Keratinocyte (primary cell): Measurements from ENCODE around the gene BSCL2. TPM values are rescaled to one million over a fixed set of nuclear protein-coding genes. Genes with fewer than 3 reads are reported as not detected.

Experiments used
- DNase-seq: peaks from one replicate; pipeline ENCODE4 v3.0.0-alpha.2; 2011; ENCODE audit warnings: low read depth, missing footprints, low spot score
- FAIRE-seq: peaks from 2 replicates; lab custom pipeline; 2011; peaks lifted over from hg19 to GRCh38; lab: Jason Lieb, UNC
- H2AFZ ChIP-seq: 2 replicates; pipeline ENCODE4 v1.6.0; 2012; ENCODE audit warnings: low read length, control low read depth, inconsistent platforms; ENCODE audit not compliant: control insufficient read depth
- H3K27ac ChIP-seq: 2 replicates; pipeline ENCODE4 v1.5.1; 2011; ENCODE audit warnings: low read length; ENCODE audit not compliant: control insufficient read depth, insufficient read depth
- H3K27me3 ChIP-seq: 3 replicates; pipeline ENCODE4 v1.6.0; 2011; ENCODE audit warnings: low read length; ENCODE audit not compliant: control insufficient read depth, insufficient read depth; ENCODE audit errors: extremely low read depth
- H3K36me3 ChIP-seq, 2 experiments: 2 replicates in 1 of 2; 3 replicates in 1 of 2; pipeline ENCODE4 v1.5.1; 2011; ENCODE audit warnings: low read length in 2 of 2, mild to moderate bottlenecking in 1 of 2; ENCODE audit not compliant: control insufficient read depth in 2 of 2, insufficient read depth in 2 of 2; ENCODE audit errors: extremely low read depth in 1 of 2
- H3K4me1 ChIP-seq: 3 replicates; pipeline ENCODE4 v1.5.1; 2011; ENCODE audit warnings: low read length; ENCODE audit not compliant: control insufficient read depth, insufficient read depth; ENCODE audit errors: extremely low read depth
- H3K4me2 ChIP-seq: 3 replicates; pipeline ENCODE4 v1.6.0; 2011; ENCODE audit warnings: low read depth, low read length; ENCODE audit not compliant: control insufficient read depth, insufficient read depth; ENCODE audit errors: extremely low read depth
- H3K4me3 ChIP-seq, 3 experiments: fragments of 200-600 bp in 1 of 3; sonication (generic) in 1 of 3; 2 replicates in 2 of 3; 3 replicates in 1 of 3; pipeline ENCODE4 v1.5.1; 2011 to 2016; ENCODE audit warnings: low read length in 3 of 3, mild to moderate bottlenecking in 3 of 3, control low read depth in 2 of 3, inconsistent platforms in 1 of 3, low read depth in 1 of 3, mixed read lengths in 1 of 3, mixed run types in 1 of 3, moderate library complexity in 1 of 3; ENCODE audit not compliant: control insufficient read depth in 2 of 3, insufficient read depth in 2 of 3; ENCODE audit errors: extremely low read depth in 1 of 3
- H3K79me2 ChIP-seq: 2 replicates; pipeline ENCODE4 v1.6.0; 2012; ENCODE audit warnings: low read length; ENCODE audit not compliant: control insufficient read depth, insufficient read depth
- H3K9ac ChIP-seq: 3 replicates; pipeline ENCODE4 v1.6.0; 2011; ENCODE audit warnings: low read length; ENCODE audit not compliant: control insufficient read depth, insufficient read depth; ENCODE audit errors: extremely low read depth
- H3K9me1 ChIP-seq: 3 replicates; pipeline ENCODE4 v1.6.0; 2011; ENCODE audit warnings: low read length; ENCODE audit not compliant: control insufficient read depth, insufficient read depth; ENCODE audit errors: extremely low read depth
- H3K9me3 ChIP-seq: 2 replicates; pipeline ENCODE4 v1.5.1; 2012; ENCODE audit warnings: low read depth, low read length; ENCODE audit not compliant: control insufficient read depth
- H4K20me1 ChIP-seq: 3 replicates; pipeline ENCODE4 v1.6.0; 2011; ENCODE audit warnings: low read length; ENCODE audit not compliant: control insufficient read depth, insufficient read depth; ENCODE audit errors: extremely low read depth
- CTCF ChIP-seq, 3 experiments: IDR thresholded peaks in 1 of 3; conservative IDR thresholded peaks in 1 of 3; optimal IDR thresholded peaks in 1 of 3; 2 replicates in 2 of 3; 3 replicates in 1 of 3; pipeline versions ENCODE3 to v1.5.1; 2011; ENCODE audit warnings: low read length in 3 of 3, mild to moderate bottlenecking in 3 of 3, moderate library complexity in 2 of 3, control low read depth in 1 of 3, inconsistent platforms in 1 of 3; ENCODE audit not compliant: insufficient read depth in 2 of 3; ENCODE audit errors: extremely low read depth in 1 of 3
- EZH2 ChIP-seq: IDR thresholded peaks from one replicate; pipeline ENCODE4 v1.6.1; 2012; ENCODE audit warnings: inconsistent platforms, mild to moderate bottlenecking, low read length, moderate library complexity
- dilution Hi-C: fragments of 300-500 bp; cut with MboI; formaldehyde crosslinking; loops from one replicate; pipeline ENCODE4 v1.7.0; 2020; ENCODE audit warnings: low sequenced_read_pairs; ENCODE audit not compliant: extremely low pct_ligation_motif_present
- polyA plus RNA-seq, 5 experiments: library from polyadenylated mRNA; depleted of rRNA in 3 of 5; stranded (reverse) in 3 of 5; stranded (forward) in 1 of 5; unstranded in 1 of 5; fragments of >200 nt; gene quantifications; 1 replicate in 1 of 5; 2 replicates in 3 of 5; 3 replicates in 1 of 5; pipeline versions ENCODE4 v1.2.1 to v1.2.3, GENCODE V29; 2011 to 2012; ENCODE audit warnings: missing spikeins in 2 of 5, low read depth in 1 of 5, low replicate concordance in 1 of 5

The BSCL2 gene
- polyA plus RNA-seq, 1 donor (not counting 4 experiments of a cell fraction or from before 2014, with no cell fraction given), result 21.9 TPM

DNA sequence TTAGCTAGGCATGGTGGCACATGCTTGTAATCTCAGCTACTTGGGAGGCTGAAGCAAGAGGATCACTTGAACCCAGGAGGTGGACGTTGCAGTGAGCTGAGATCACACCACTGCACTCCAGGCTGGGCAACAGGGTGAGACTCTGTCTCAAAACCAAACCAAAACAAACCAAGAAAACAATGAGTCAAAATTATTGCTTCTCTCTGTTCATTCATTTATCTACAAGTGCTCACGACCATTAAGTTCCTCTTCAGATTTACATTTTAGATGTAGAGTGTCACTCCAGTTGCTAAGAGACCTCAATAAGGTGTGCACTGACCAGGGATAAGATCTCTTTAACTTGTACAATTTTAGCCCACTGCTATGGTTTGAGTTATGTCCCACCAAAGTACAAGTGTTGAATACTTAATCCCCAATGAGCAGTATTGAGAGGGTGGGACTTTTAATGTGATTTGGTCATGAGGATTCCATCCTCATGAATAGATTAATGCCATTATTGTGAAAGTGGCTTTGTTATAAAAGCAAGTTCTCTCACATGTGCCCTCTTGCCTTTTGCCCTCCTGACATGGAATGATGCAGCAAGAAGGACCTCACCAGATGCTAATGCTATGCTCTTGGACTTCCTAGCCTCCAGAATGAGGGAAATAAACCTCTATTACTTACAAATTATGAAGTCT is 12.2 kb upstream of the BSCL2 start:
- H3K9me3 ChIP-seq, result no peaks in the 10 kb centered on the region
- peaks cover 7% of the 10 kb centered on the region for H3K4me1 ChIP-seq
- H3K79me2 ChIP-seq, result peaks cover 61% of the 10 kb centered on the region
- no peak overlapping the region for H3K4me3 ChIP-seq
- H3K4me2 ChIP-seq, result no peak overlapping the region
- dilution Hi-C loops, result no loop called here
- no peak overlapping the region for H2AFZ ChIP-seq
- TF ChIP-seq EZH2 (no peak), CTCF (optimal IDR thresholded peaks at IDR 0.05 in 1 of 3, IDR thresholded peaks at IDR 0.05 in 1 of 3, conservative IDR thresholded peaks at IDR 0.05 in 1 of 3; ENCODE audit: extremely low read depth in 1 of 3, insufficient read depth in 2 of 3, low read length in 3 of 3) (no peak)
- peaks cover 46 to 53% of the 10 kb centered on the region in 2 experiments for H3K36me3 ChIP-seq
- H3K9ac ChIP-seq, result no peak overlapping the region
- H4K20me1 ChIP-seq, result no peaks in the 10 kb centered on the region
- FAIRE-seq (no peak), DNase-seq (no peak)
- no peak overlapping the region for H3K27ac ChIP-seq
- no peaks in the 10 kb centered on the region for H3K27me3 ChIP-seq
- no peaks in the 10 kb centered on the region for H3K9me1 ChIP-seq

- Histone ChIP-seq H3K27ac (no peak overlapping the region), H3K9me3 (no peaks in the 10 kb centered on the region), H3K9me1 (no peaks in the 10 kb centered on the region), H3K36me3 (peaks cover 42 to 44% of the 10 kb centered on the region in 2 experiments), H3K9ac (no peak overlapping the region), H3K4me2 (no peak overlapping the region), H3K79me2 (peaks cover 35% of the 10 kb centered on the region), H4K20me1 (no peaks in the 10 kb centered on the region), H3K27me3 (no peaks in the 10 kb centered on the region), H2AFZ (no peak overlapping the region), H3K4me3 (no peak overlapping the region), H3K4me1 (no peaks in the 10 kb centered on the region)
- dilution Hi-C loops, result no loop called here
- no peak for FAIRE-seq
- DNase-seq, result no peak
- TF ChIP-seq CTCF (optimal IDR thresholded peaks at IDR 0.05 in 1 of 3, IDR thresholded peaks at IDR 0.05 in 1 of 3, conservative IDR thresholded peaks at IDR 0.05 in 1 of 3; ENCODE audit: extremely low read depth in 1 of 3, insufficient read depth in 2 of 3, low read length in 3 of 3), result no peak
Observed at GRCh38 chr11:62716816-62717215, 9.6 kb upstream of the BSCL2 start.
